HPDE6-E6E7 (cell line): ENCODE measurements around the gene PCNX1.
"Not testable (repeated sequence)": the region's sequence is repeated elsewhere in the genome, so short reads cannot be mapped to it uniquely, and the experiment has no call there.

Experiments used
- DNase-seq: peaks from one replicate; pipeline ENCODE4 v3.0.0; 2011; ENCODE audit warnings: missing footprints; ENCODE audit errors: extremely low spot score

Gene PCNX1

DNA sequence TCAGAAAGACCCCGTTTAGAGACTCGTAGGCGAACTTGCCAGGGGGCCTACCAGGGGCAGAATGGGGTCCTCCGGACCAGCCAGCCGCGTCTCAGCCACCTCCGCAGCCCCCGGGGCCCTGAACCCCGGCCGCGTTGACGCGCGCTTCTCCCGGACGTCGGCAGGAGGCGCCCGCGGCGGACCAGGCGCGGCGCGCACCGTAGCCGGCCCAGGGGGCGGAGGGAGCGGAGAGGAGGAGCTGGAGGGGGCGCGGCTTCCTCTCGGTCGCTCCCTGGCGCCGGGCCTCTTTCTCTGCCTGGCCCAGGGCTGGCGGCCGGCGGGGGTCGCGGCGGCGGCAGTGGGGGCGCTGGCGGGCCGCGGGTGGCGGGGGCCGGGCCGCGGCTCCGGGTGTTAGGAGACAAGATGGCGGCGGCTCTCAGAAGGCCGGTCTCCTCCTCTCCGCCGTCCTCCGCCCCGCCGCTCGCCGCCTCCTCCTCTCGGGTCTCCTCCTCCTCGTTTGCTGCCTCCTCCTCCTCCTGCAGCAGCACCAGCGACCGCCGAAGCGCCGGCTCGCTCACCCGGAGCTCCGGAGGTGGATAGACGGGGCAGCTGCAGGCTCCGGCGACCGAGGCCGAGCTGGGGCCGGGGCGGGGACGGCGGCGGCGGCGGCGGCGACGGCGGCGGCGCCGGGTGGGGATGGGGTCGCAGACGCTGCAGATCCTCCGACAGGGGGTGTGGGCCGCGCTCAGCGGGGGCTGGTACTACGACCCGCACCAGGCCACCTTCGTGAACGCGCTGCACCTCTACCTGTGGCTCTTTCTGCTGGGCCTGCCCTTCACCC lies at the start of gene PCNX1:
Gene PCNX1, plus strand, starts transcription at position 284 of the 820 bp plus-strand sequence. Its CDS starts 392 bp downstream, at position 676.
- peak; percentile 83 for DNase-seq

DNA sequence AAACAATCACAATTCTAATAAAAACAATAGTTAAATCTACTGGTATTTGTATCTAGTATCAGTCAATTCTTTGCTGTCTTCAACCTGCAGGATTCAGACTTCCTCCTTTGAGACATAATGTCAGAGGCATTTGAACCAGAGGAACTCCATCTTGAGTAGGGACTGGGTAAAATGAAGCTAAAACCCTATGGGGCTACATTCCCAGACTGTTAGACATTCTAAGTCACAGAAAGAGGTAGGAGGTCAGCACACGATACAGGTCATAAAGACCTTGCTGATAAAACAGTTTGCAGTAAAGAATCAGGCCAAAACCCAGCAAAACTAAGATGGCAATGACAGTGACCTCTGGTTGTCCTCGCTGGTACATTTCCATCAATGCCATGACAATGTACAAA lies 49.8 kb upstream of the PCNX1 start:
- DNase-seq, result no peak

GRCh38 chr14:70858641-70859040 lies 48.6 kb upstream of the PCNX1 start:
- no peak for DNase-seq

DNA sequence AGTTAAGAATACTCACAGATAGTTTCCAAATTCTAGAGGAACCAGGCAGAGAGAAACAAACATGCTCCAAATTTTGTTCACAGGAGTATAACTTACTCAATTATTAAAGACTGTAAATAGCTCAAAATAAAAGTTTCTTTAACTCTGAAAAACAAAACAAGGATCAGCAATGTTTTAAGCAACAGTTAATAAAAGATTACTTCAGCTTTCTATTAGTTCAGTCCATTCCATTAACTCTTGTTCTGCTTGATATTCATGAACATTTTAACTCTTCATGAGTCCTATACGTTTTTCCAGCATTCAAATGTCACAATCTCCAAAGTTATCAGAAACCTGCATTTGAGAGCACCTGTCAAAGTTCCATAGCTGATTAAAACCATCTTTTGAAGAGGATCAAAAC lies 40.3 kb upstream of the PCNX1 start:
- DNase-seq, result not testable (repeated sequence)

GRCh38 chr14:70871001-70871400 lies 36.3 kb upstream of the PCNX1 start:
- no peak for DNase-seq

DNA sequence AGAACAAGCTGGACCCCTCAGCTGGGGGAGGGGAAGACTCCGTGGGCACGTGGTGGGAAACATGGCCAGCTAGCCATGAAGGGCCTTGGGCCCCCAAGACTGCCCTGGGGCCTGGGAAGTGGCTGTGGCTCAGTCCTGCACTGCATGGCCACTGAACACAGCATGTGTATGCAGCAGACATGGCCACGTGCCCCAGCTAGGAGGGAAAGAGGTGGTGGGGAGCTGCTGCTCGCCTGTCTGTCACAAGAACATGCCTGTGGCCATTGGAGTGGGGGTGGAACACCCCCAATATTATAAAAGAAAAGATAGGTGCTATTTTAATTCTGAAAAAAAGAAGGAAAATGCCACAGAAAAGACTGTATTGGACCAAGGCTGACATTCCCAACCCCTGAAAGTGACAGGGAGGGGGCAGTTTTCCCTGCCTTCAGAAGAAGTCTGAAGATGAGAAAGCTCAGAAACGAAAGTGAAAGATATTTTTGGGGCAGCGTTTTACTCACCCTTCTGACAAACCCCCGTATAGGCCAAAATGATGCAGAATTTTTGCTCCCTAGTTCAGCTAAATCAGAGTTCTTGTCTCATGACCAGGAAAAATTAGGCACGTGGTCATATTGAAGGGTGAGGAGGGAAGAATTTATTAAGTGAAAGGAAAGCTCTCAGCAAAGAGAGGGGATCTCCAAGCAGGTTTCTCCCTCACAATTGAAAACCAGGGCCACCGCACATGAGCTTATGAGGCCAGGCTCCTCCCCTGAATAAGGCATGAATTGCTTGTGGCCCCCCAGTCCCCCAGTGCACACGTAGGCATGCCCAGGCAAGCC lies 35.2 kb upstream of the PCNX1 start:
- no peak for DNase-seq

DNA sequence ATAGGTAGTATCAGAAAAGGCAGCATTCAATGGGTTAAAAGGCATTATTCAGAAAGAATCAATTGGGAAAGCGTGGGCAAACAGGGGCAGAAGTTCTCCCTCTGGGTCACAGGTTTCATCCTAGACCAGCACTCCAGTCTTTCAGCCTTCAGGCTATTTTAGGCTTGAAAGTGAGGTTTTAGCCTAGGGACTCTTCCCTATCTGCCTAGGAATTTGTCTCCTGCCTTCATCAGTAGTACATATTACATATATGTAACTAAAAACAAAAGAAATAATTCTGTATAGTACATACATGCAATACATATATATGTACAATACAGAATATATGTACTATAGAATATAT lies 34.6 kb upstream of the PCNX1 start:
- DNase-seq, result no peak

GRCh38 chr14:70873627-70874026 lies 33.6 kb upstream of the PCNX1 start:
- no peak for DNase-seq

GRCh38 chr14:70875811-70876460 lies 31.3 kb upstream of the PCNX1 start:
- DNase-seq, result not testable (repeated sequence)

- DNase-seq, result no peak
Observed at GRCh38 chr14:70879448-70879847, 27.8 kb upstream of the PCNX1 start.

DNA sequence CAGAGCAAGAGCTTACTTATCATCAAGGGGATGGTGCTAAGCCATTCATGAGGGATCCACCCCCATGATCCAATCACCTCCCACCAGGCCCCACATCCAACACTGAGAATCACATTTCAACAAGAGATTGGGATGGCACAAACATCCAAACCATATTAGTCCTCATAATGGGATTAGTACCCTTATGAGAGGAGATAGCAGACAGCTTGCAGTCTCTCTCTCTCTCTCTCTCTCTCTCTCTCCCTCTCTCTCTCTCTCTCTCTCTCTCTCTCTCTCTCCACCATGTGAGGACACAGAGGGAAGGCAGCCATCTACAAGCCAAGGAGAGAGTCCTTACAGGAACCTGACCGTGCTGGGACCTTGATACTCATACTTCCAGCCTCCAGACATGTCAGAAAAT lies 26.4 kb upstream of the PCNX1 start:
- DNase-seq, result not testable (repeated sequence)

GRCh38 chr14:70881549-70882177 lies 25.6 kb upstream of the PCNX1 start:
- no peak for DNase-seq

- peak; percentile 20 for DNase-seq
Observed at GRCh38 chr14:70882776-70883492, 24.3 kb upstream of the PCNX1 start.

GRCh38 chr14:70884595-70885342 lies 22.5 kb upstream of the PCNX1 start:
- no peak for DNase-seq

- no peak for DNase-seq
Observed at GRCh38 chr14:70885343-70886022, 21.8 kb upstream of the PCNX1 start.

DNA sequence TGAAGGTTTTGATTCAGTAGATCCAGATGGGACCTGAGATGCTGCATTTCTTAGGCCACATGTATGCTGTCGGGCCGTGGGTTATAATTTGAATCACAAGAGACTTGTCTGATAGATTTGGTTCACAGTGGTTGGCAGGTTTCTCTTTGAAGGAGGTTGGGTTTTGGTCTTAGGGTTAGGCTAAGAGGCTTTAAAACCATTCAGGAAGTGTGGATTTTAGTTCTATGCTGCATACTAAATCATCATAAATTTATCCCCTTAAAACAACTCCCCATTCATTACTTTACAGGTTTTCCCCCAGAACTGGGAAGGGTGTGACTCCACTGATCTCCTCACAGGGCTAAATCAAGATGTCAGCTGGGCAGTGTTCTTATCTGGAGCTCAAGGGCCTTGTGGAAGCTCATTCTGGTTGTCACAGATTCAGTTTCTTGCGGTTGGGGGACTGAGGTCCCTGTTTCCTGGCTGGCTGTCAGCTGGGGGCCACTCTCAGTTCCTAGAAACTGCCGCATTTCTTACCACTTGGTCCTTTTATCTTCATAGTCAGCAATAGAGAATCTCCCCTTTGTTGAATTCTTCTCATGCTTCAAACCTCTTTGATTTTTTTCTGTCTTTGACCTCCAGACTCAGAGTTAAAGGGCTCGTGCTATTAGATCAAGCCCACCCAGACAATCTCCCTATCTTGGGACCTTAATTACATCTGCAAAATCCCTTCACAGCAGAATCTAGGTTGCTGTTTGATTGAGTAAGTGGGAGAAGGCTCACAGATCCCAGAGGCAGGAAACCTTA lies 20.6 kb upstream of the PCNX1 start:
- DNase-seq, result no peak

GRCh38 chr14:70887207-70887681 lies 20.0 kb upstream of the PCNX1 start:
- no peak for DNase-seq

GRCh38 chr14:70887737-70888499 lies 19.3 kb upstream of the PCNX1 start:
- no peak for DNase-seq
